HepG2 (cell line): ENCODE measurements around the gene SHC1. TPM values are rescaled to one million over a fixed set of nuclear protein-coding genes. Genes with fewer than 3 reads are reported as not detected.

Experiments
- BORCS8-MEF2B ChIP-seq: sonication (generic); formaldehyde crosslinking; IDR thresholded peaks from 2 replicates; pipeline ENCODE4 v1.8.0; 2022; ENCODE audit warnings: mild to moderate bottlenecking, missing genetic modification reagents
- BRCA1 ChIP-seq: sonication (generic); formaldehyde crosslinking; IDR thresholded peaks from 2 replicates; pipeline ENCODE4 v1.4.0; 2020; ENCODE audit warnings: missing genetic modification reagents
- EP300 ChIP-seq, 3 experiments: sonication (generic) in 1 of 3; formaldehyde crosslinking in 1 of 3; IDR thresholded peaks; 2 replicates each; pipeline versions ENCODE4 v1.5.1 to v1.6.1; 2011 to 2020; ENCODE audit warnings: low read depth in 2 of 3, low read length in 2 of 3, borderline replicate concordance in 1 of 3, improper control_type of control experiment in 1 of 3, mild to moderate bottlenecking in 1 of 3, missing genetic modification reagents in 1 of 3, moderate library complexity in 1 of 3
- PRPF4 ChIP-seq: fragments of 200-400 bp; formaldehyde crosslinking; IDR thresholded peaks from 2 replicates; pipeline ENCODE4 v1.6.1; 2016; ENCODE audit warnings: low read length, low read depth; ENCODE audit not compliant: poor library complexity, severe bottlenecking
- SAP130 ChIP-seq: IDR thresholded peaks from 2 replicates; pipeline ENCODE4 v1.6.1; 2016; ENCODE audit warnings: low read depth
- ZBTB40 ChIP-seq, 2 experiments: fragments of 450-650 bp in 1 of 2; sonication (generic) in 1 of 2; formaldehyde crosslinking in 1 of 2; IDR thresholded peaks; 2 replicates each; pipeline versions ENCODE4 v1.6.1 to v1.8.0; 2016 to 2022; ENCODE audit warnings: antibody characterized with exemption in 1 of 2, mild to moderate bottlenecking in 1 of 2, missing genetic modification reagents in 1 of 2
- ZNF563 ChIP-seq: sonication (generic); formaldehyde crosslinking; IDR thresholded peaks from 2 replicates; pipeline ENCODE4 v1.8.0; 2022; ENCODE audit warnings: mild to moderate bottlenecking, moderate library complexity, missing genetic modification reagents
- polyA plus RNA-seq, 8 experiments: library from polyadenylated mRNA; depleted of rRNA in 3 of 8; stranded (reverse) in 7 of 8; unstranded in 1 of 8; fragments of >200 nt; fragmentation: Illumina TruSeq in 4 of 8; extraction: Trizol in 4 of 8; gene quantifications; 2 replicates each; pipeline versions ENCODE4 v1.2.1 to v1.2.3, GENCODE V29; 2011 to 2016; ENCODE audit warnings: low read depth in 4 of 8, missing spikeins in 1 of 8, mixed read lengths in 1 of 8; ENCODE audit not compliant: insufficient read depth in 1 of 8
- total RNA-seq, 5 experiments: library from RNA; depleted of rRNA; stranded (reverse); fragments of >200 nt; fragmentation: Illumina TruSeq; extraction: Trizol; gene quantifications; 2 replicates each; pipeline ENCODE4 v1.2.3, GENCODE V29; 2016; ENCODE audit warnings: low read depth in 1 of 5
- TF ChIP-seq, protein P1 (sequence below): sonication (generic); formaldehyde crosslinking; IDR thresholded peaks from one replicate; pipeline ENCODE4 v1.5.1; 2020; ENCODE audit warnings: mild to moderate bottlenecking, missing genetic modification reagents; ENCODE audit errors: not compliant biosample characterization
- TF ChIP-seq, protein P2 (sequence below): sonication (generic); formaldehyde crosslinking; IDR thresholded peaks from 2 replicates; pipeline ENCODE4 v1.8.1; 2023; ENCODE audit warnings: mild to moderate bottlenecking, missing genetic modification reagents, borderline replicate concordance

The SHC1 gene
- total and polyA plus RNA-seq, 2 of the 13 experiments (the other 11 are each of a cell fraction or from before 2014, with no cell fraction given), result 52.0 to 137 TPM

GRCh38 chr1:154975409-154976059 lies 5.0 kb upstream of the SHC1 start (continued):
- TF ChIP-seq, protein P1, sequence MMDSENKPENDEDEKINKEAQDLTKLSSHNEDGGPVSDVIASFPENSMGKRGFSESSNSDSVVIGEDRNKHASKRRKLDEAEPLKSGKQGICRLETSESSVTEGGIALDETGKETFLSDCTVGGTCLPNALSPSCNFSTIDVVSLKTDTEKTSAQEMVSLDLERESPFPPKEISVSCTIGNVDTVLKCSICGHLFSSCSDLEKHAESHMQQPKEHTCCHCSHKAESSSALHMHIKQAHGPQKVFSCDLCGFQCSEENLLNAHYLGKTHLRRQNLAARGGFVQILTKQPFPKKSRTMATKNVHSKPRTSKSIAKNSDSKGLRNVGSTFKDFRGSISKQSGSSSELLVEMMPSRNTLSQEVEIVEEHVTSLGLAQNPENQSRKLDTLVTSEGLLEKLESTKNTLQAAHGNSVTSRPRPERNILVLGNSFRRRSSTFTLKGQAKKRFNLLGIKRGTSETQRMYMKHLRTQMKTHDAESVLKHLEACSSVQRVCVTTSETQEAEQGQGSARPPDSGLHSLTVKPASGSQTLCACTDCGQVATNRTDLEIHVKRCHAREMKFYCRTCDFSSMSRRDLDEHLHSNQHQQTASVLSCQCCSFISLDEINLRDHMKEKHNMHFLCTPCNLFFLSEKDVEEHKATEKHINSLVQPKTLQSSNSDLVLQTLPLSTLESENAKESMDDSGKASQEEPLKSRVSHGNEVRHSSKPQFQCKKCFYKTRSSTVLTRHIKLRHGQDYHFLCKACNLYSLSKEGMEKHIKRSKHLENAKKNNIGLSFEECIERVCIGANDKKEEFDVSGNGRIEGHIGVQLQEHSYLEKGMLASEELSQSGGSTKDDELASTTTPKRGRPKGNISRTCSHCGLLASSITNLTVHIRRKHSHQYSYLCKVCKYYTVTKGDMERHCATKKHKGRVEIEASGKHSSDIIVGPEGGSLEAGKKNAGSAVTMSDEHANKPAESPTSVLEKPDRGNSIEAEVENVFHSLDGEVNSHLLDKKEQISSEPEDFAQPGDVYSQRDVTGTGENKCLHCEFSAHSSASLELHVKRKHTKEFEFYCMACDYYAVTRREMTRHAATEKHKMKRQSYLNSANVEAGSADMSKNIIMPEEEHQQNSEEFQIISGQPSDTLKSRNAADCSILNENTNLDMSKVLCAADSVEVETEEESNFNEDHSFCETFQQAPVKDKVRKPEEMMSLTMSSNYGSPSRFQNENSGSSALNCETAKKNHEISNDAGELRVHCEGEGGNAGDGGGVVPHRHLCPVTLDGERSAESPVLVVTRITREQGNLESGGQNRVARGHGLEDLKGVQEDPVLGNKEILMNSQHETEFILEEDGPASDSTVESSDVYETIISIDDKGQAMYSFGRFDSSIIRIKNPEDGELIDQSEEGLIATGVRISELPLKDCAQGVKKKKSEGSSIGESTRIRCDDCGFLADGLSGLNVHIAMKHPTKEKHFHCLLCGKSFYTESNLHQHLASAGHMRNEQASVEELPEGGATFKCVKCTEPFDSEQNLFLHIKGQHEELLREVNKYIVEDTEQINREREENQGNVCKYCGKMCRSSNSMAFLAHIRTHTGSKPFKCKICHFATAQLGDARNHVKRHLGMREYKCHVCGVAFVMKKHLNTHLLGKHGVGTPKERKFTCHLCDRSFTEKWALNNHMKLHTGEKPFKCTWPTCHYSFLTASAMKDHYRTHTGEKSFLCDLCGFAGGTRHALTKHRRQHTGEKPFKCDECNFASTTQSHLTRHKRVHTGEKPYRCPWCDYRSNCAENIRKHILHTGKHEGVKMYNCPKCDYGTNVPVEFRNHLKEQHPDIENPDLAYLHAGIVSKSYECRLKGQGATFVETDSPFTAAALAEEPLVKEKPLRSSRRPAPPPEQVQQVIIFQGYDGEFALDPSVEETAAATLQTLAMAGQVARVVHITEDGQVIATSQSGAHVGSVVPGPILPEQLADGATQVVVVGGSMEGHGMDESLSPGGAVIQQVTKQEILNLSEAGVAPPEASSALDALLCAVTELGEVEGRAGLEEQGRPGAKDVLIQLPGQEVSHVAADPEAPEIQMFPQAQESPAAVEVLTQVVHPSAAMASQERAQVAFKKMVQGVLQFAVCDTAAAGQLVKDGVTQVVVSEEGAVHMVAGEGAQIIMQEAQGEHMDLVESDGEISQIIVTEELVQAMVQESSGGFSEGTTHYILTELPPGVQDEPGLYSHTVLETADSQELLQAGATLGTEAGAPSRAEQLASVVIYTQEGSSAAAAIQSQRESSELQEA, result no peak
- TF ChIP-seq, protein P2, sequence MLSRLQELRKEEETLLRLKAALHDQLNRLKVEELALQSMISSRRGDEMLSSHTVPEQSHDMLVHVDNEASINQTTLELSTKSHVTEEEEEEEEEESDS, result no peak
- TF ChIP-seq ZBTB40 (IDR thresholded peaks at IDR 0.05) (no peak), ZBTB40 (CRISPR knock-in tag; IDR thresholded peaks at IDR 0.05) (no peak), EP300 (IDR thresholded peaks at IDR 0.05; ENCODE audit: low read depth in 2 of 2, low read length in 2 of 2) (no peak), EP300 (CRISPR knock-in tag; IDR thresholded peaks at IDR 0.05; ENCODE audit: borderline replicate concordance) (no peak), BORCS8-MEF2B (CRISPR knock-in tag) (0 out of 2 replicates have a peak, but pooled peaks have one; percentile 20), SAP130 (CRISPR knock-in tag) (0 out of 2 replicates have a peak, but pooled peaks have one; percentile 11), BRCA1 (CRISPR knock-in tag) (0 out of 2 replicates have a peak, but pooled peaks have one; percentile 15), ZNF563 (CRISPR knock-in tag) (no peak), PRPF4 (no peak)
